ENCODE measurements around the gene ZBTB11. TPM values are rescaled to one million over a fixed set of nuclear protein-coding genes. Genes with fewer than 3 reads are reported as not detected.

The ZBTB11 gene
- total RNA-seq: 9.0 and 15.8 TPM in 2 replicates
- 7.3 and 8.7 TPM in 2 replicates for polyA plus RNA-seq

DNA sequence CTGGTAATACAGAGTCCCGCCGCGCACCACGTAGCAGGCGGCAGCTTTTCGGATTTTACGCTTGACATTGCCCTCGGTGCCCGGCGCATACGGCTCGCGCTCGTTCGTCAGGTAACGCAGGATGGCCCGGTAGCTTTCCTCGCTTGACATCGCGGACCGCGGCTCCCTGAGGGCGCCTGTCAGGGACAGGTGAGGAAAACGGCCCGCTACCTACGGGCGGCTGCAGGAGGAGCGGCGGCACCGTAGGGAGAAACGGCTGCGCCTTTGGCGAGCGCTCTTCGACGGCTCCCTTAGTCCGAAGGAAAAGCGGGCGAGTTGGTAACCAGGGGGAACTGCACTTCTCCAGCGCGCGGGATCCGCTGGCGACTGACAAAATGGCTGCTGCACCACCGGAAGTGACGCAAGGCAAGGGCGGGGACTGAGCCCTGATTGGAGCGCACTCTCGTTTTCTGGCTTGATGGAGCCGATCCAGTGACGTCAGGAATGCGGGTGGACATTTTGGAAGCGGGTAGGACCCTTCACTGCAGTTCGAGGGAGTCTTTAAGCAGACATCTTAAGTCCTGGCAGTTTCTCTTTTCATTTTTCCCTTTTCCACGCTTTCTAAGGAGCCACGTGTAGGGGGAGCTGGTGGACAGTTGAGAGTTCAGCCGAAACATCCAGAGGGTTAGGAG is at the start of gene ZBTB11:
Gene ZBTB11, minus strand, starts transcription at position 368 of the 671 bp plus-strand sequence. Its CDS starts 218 bp downstream, at position 150.
- TF ChIP-seq, protein P1, sequence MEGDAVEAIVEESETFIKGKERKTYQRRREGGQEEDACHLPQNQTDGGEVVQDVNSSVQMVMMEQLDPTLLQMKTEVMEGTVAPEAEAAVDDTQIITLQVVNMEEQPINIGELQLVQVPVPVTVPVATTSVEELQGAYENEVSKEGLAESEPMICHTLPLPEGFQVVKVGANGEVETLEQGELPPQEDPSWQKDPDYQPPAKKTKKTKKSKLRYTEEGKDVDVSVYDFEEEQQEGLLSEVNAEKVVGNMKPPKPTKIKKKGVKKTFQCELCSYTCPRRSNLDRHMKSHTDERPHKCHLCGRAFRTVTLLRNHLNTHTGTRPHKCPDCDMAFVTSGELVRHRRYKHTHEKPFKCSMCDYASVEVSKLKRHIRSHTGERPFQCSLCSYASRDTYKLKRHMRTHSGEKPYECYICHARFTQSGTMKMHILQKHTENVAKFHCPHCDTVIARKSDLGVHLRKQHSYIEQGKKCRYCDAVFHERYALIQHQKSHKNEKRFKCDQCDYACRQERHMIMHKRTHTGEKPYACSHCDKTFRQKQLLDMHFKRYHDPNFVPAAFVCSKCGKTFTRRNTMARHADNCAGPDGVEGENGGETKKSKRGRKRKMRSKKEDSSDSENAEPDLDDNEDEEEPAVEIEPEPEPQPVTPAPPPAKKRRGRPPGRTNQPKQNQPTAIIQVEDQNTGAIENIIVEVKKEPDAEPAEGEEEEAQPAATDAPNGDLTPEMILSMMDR (IDR thresholded peaks at IDR 0.05; ENCODE audit: low read depth, low read length): peak; percentile 74
- peak; percentile 100 for DNase-seq (ENCODE audit: low read depth in 1 of 2, low spot score in 1 of 2)
- peaks cover 5% of the 10 kb centered on the region for H3K4me1 ChIP-seq (ENCODE audit: low read depth)
- no peaks in the 10 kb centered on the region for H3K9me3 ChIP-seq (ENCODE audit: low read depth)
- H3K27ac ChIP-seq: peak within 1 kb of the TSS; percentile 93
- H3K36me3 ChIP-seq: peaks cover 20% of the 10 kb centered on the region
- peak within 1 kb of the TSS; percentile 80 for H3K4me3 ChIP-seq
- H3K27me3 ChIP-seq: no peaks in the 10 kb centered on the region

- no peaks in the 10 kb centered on the region for H3K27me3 ChIP-seq
- DNase-seq (ENCODE audit: low read depth in 1 of 2, low spot score in 1 of 2): no peak
- no peak overlapping the region for H3K27ac ChIP-seq
- no peaks in the 10 kb centered on the region for H3K9me3 ChIP-seq (ENCODE audit: low read depth)
- TF ChIP-seq, protein P1 (IDR thresholded peaks at IDR 0.05; ENCODE audit: low read depth, low read length): no peak
- H3K4me1 ChIP-seq (ENCODE audit: low read depth): peaks cover 10% of the 10 kb centered on the region
- H3K36me3 ChIP-seq: peaks cover 25% of the 10 kb centered on the region
- H3K4me3 ChIP-seq: peak overlapping the region; percentile 61
These were observed 49.0 kb upstream of the ZBTB11 start for GRCh38 chr3:101725890-101726275.

- H3K9me3 ChIP-seq (ENCODE audit: low read depth): no peaks in the 10 kb centered on the region
- TF ChIP-seq, protein P1 (IDR thresholded peaks at IDR 0.05; ENCODE audit: low read depth, low read length): no peak
- peaks cover 10% of the 10 kb centered on the region for H3K4me1 ChIP-seq (ENCODE audit: low read depth)
- DNase-seq (ENCODE audit: low read depth in 1 of 2, low spot score in 1 of 2): peak; percentile 18 to 50
- no peaks in the 10 kb centered on the region for H3K27me3 ChIP-seq
- H3K27ac ChIP-seq: peak overlapping the region; percentile 7
- H3K36me3 ChIP-seq: peaks cover 25% of the 10 kb centered on the region
- H3K4me3 ChIP-seq: peak overlapping the region; percentile 61
These were observed 48.4 kb upstream of the ZBTB11 start for GRCh38 chr3:101725194-101725889.

DNA sequence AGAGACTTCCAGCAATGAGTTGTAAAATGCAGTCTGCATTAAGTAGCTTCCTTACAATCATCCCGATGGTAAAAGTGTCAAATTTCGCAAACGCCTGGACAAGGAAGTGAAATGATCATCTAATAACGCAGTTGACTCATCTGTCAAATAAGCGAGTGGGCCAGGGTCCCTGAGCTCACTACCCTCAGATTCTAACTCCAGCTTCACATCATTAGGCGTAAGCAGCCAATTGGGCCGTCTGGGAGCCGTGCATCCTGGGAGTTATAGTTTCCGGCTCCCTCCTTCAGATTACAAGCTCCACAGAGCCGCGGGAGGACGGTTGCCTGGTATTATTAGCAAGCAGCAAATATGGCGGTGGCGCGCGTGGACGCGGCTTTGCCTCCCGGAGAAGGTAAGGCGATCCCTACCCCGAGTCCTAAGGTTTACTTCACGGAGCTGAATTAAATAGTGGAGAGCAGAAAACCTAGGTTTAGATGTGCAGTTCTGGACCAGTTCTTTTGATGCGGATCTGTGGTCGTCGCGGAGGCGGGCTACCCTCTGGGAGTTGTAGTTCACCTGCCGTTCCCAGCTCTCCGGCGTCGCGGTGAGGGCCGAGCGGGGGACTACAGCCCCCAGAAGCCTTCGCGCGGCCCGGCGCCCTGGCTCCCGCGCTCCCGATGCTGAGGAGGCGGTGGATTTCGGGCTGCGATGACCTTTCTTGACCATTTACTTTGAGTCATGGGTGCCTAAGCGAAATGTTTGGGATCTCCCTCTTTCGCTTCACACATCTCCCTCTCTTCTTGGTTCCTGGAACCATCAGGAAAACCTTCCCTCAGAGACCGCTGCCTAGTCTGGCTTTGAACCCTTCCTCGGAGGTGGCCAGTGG is 47.6 kb upstream of the ZBTB11 start, which contains the start of gene CEP97:
Gene CEP97, plus strand, starts transcription at position 286 of the 865 bp plus-strand sequence. Its CDS starts 63 bp downstream, at position 349.
- H3K27me3 ChIP-seq: no peaks in the 10 kb centered on the region
- H3K4me1 ChIP-seq (ENCODE audit: low read depth): peaks cover 10% of the 10 kb centered on the region
- H3K27ac ChIP-seq: peak within 1 kb of the TSS; percentile 7
- H3K9me3 ChIP-seq (ENCODE audit: low read depth): no peaks in the 10 kb centered on the region
- TF ChIP-seq, protein P1 (IDR thresholded peaks at IDR 0.05; ENCODE audit: low read depth, low read length): no peak
- DNase-seq (ENCODE audit: low read depth in 1 of 2, low spot score in 1 of 2): peak; percentile 93 to 95
- H3K4me3 ChIP-seq: peak within 1 kb of the TSS; percentile 61
- H3K36me3 ChIP-seq: peaks cover 24% of the 10 kb centered on the region

Data from cardiac muscle cell (in vitro differentiated cells and primary cell).